Measurements from ENCODE around the gene FAM236A.
"Not testable (repeated sequence)": the region's sequence is repeated elsewhere in the genome, so short reads cannot be mapped to it uniquely, and the experiment has no call there.

FAM236A gene
- total RNA-seq, result 0 reads per million in 4 experiments

DNA sequence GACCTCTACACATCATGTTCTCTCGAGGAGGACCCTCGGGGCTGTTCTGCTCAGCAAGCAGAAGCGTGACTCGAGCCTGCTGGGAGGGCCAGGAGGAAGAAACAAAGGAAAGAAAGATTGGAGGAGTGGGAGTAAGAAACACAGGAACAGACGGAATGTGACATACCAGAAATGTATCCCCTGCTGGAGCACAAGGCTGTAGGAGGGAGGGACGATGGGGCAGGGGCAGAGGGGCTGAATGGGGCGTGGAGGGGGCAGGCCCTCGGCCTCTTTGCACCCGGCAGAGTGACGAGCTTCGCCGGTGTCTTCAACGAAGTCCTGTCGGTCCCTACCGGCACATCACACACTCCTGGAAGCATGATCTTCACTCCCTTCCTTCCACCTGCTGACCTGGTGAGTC is at the start of gene FAM236A:
FAM236A (plus strand) TSS at position 301 of the 400 bp plus-strand sequence; CDS start at position 358, 57 bp downstream.
- not testable (repeated sequence) for DNase-seq

- not testable (repeated sequence) for DNase-seq
Measured at GRCh38 chrX:72889740-72890139, 48.3 kb upstream of the FAM236A start.

DNA sequence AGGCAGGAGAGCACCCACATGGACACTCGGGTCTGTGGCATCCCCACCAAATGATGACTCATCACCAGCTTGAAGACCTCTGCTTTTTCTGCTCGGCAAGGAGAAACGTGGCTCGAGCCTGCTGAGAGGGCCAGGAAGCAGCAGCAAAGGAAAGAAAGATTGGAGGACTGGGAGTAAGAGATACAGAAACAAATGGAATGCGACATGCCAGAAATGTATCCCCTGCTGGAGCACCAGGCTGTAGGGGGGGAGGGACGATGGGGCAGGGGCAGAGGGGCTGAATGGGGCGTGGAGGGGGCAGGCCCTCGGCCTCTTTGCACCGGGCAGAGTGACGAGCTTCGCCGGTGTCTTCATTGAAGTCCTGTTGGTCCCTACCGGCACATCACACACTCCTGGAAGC is 25.7 kb upstream of the FAM236A start, which contains the start of gene FAM236C:
FAM236C (plus strand) TSS at position 301 of the 400 bp plus-strand sequence. CDS start 100 bp downstream, outside the sequence.
- DNase-seq, result not testable (repeated sequence)

- not testable (repeated sequence) for DNase-seq
Measured at GRCh38 chrX:72916096-72916495, 21.9 kb upstream of the FAM236A start.

GRCh38 chrX:72932283-72932682 is 5.7 kb upstream of the FAM236A start:
- DNase-seq, result not testable (repeated sequence)

DNA sequence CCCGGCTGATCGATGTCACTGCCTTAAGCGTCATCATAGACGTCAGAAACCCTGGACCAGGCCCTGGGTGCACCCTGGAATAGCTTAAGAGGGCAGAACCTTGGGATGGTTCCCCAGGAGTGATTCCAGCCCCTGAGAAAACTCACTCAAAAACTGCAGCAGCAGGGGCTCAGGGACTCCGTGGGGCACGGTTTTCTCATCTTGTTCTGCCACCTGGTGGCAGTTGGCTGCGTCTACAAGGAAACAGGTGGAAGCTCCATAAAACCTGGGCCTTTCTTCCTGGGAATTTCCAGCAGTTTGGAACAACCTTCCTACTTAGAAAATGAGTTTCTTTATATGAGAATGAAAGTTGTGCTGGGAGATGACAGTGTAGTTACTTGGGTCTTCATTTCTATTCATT is 1.6 kb upstream of the FAM236A start:
- not testable (repeated sequence) for DNase-seq

GRCh38 chrX:72936882-72937455 is 1.0 kb upstream of the FAM236A start:
- not testable (repeated sequence) for DNase-seq

- DNase-seq, result not testable (repeated sequence)
Measured at GRCh38 chrX:72942272-72942671, 4.3 kb downstream of the FAM236A start.

GRCh38 chrX:72943035-72943818 is 5.2 kb downstream of the FAM236A start:
- not testable (repeated sequence) for DNase-seq

- not testable (repeated sequence) for DNase-seq
Measured at GRCh38 chrX:72943819-72944169, 5.8 kb downstream of the FAM236A start, which contains the start of gene DMRTC1. Gene DMRTC1, minus strand, starts transcription at chrX:72943837. Its CDS starts 68,143 bp downstream, at chrX:72875694.

GRCh38 chrX:72959971-72960370 is 22.0 kb downstream of the FAM236A start:
- DNase-seq, result not testable (repeated sequence)

GRCh38 chrX:72971859-72972258 is 33.9 kb downstream of the FAM236A start:
- DNase-seq, result not testable (repeated sequence)

GRCh38 chrX:72974885-72975284 is 36.9 kb downstream of the FAM236A start:
- not testable (repeated sequence) for DNase-seq

- not testable (repeated sequence) for DNase-seq
Measured at GRCh38 chrX:72980894-72981469, 43.0 kb downstream of the FAM236A start.

Data from effector CD8-positive, alpha-beta T cell (primary cell).